NB4 (cell line): Measurements from ENCODE around the gene BMPER.

Experiments used
- DNase-seq: peaks from one replicate; pipeline ENCODE4 v3.0.0; 2010; ENCODE audit warnings: low read depth
- H3K4me3 ChIP-seq: one replicate; pipeline ENCODE4 v1.5.1; 2011; ENCODE audit warnings: mild to moderate bottlenecking, low read depth, low read length, moderate library complexity
- CTCF ChIP-seq: IDR thresholded peaks from one replicate; pipeline ENCODE4 v1.5.1; 2012; ENCODE audit warnings: low read depth, low read length
- MAX ChIP-seq: IDR thresholded peaks from 2 replicates; pipeline ENCODE4 v1.6.1; 2011; ENCODE audit warnings: low read depth, low read length
- MYC ChIP-seq: IDR thresholded peaks from 2 replicates; pipeline ENCODE4 v1.6.1; 2011; ENCODE audit warnings: low read depth, low read length
- POLR2A ChIP-seq: IDR thresholded peaks from 2 replicates; pipeline ENCODE4 v1.6.1; 2011; ENCODE audit warnings: mild to moderate bottlenecking; ENCODE audit not compliant: insufficient read length; ENCODE audit errors: extremely low read depth

Gene BMPER

GRCh38 chr7:33909318-33909717, 4.0 kb downstream of the BMPER start:
- no peak for DNase-seq
- TF ChIP-seq CTCF (no peak), MAX (no peak), POLR2A (no peak), MYC (no peak)
- H3K4me3 ChIP-seq, result no peak overlapping the region

- TF ChIP-seq MYC (no peak), POLR2A (no peak), MAX (no peak), CTCF (no peak)
- DNase-seq, result no peak
- H3K4me3 ChIP-seq, result no peak overlapping the region
These were observed 4.4 kb downstream of the BMPER start for GRCh38 chr7:33909755-33910154.

- DNase-seq, result no peak
- TF ChIP-seq CTCF (no peak), MAX (no peak), POLR2A (no peak), MYC (no peak)
- H3K4me3 ChIP-seq, result no peak overlapping the region
These were observed 5.4 kb downstream of the BMPER start for GRCh38 chr7:33910756-33911155.

GRCh38 chr7:33916357-33917081, 11.2 kb downstream of the BMPER start:
- H3K4me3 ChIP-seq, result no peak overlapping the region
- TF ChIP-seq POLR2A (no peak), MYC (no peak), CTCF (no peak), MAX (no peak)
- DNase-seq, result no peak

- H3K4me3 ChIP-seq, result no peak overlapping the region
- no peak for TF ChIP-seq POLR2A
- no peak for TF ChIP-seq CTCF
- TF ChIP-seq MAX, result no peak
- TF ChIP-seq MYC, result no peak
- DNase-seq, result no peak
These were observed 12.3 kb downstream of the BMPER start for GRCh38 chr7:33917661-33918060.
